ENCODE results near the gene PCBP3. TPM values are rescaled to one million over a fixed set of nuclear protein-coding genes. Genes with fewer than 3 reads are reported as not detected.

The PCBP3 gene
- total RNA-seq, 2 experiments from 2014 or later = 0.86 to 1.2 TPM

- CTCF ChIA-PET = no interaction called here
- POLR2A ChIA-PET = no interaction called here
Measured at GRCh38 chr21:45768011-45768739, 124.7 kb downstream of the PCBP3 start.

- ChIA-PET CTCF (no interaction called here), POLR2A (no interaction called here)
Measured at GRCh38 chr21:45768740-45769048, 125.2 kb downstream of the PCBP3 start.

DNA sequence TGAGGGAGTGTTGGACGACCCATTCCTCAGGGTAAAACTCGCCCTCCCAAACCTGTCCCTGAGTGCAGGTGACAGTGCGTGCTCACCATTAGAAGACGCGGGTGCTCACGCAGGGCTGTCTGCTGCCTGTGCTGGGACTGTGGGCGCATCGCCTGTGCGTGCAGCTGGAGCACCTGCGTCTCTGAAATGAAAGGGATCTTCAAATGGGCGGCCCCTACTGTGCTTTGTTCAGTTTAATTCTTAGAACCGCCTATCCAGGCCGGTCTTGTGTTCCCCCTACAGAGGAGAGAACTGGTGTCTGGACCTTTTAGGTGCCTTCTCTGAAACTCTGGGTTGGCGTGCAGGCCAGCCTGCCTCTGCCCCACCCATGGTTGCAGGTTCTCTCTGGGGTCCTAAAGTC lies 125.8 kb downstream of the PCBP3 start:
- ChIA-PET CTCF (no interaction called here), POLR2A (no interaction called here)

GRCh38 chr21:45769896-45770295 lies 126.4 kb downstream of the PCBP3 start:
- CTCF ChIA-PET = no interaction called here
- POLR2A ChIA-PET = no interaction called here

- POLR2A ChIA-PET = no interaction called here
- CTCF ChIA-PET = no interaction called here
Measured at GRCh38 chr21:45772180-45772579, 128.7 kb downstream of the PCBP3 start.

DNA sequence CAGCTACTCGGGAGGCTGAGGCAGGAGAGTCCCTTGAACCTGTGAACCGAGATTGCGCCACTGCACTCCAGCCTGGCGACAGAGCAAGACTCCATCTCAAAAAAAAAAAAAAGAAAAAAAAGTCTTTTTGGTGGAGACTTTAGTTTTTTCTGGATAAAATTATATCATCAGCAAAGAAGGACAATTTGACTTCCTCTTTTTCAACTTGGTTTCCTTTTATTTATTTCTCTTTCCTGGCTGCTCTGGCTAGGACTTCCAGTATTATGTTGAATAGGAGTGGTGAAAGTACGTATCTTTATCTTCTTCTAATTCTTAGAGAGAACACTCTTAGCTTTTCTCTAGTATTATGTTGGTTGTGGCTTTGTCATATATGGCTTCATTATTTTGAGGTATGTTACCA lies 130.8 kb downstream of the PCBP3 start:
- CTCF ChIA-PET = no interaction called here
- POLR2A ChIA-PET = no interaction called here

DNA sequence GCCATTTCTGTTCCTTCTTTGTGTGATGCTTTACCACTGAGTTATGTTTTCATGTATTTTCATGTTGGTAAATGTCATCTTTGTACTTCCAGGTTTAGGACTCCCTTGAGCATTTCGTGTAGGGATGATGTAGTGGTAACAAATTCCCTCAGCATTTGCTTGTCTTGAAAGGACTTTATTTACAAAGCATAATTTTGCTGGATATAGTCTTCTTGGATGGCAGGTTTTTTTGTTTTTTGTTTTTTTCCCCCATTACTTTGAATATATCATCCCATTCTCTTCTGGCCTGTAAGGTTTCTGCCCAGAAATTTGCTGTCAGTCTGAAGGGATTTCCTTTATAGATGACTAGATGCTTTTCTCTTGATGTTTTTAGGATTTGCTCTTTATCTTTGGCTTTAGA lies 133.4 kb downstream of the PCBP3 start:
- POLR2A ChIA-PET = no interaction called here
- CTCF ChIA-PET = no interaction called here

DNA sequence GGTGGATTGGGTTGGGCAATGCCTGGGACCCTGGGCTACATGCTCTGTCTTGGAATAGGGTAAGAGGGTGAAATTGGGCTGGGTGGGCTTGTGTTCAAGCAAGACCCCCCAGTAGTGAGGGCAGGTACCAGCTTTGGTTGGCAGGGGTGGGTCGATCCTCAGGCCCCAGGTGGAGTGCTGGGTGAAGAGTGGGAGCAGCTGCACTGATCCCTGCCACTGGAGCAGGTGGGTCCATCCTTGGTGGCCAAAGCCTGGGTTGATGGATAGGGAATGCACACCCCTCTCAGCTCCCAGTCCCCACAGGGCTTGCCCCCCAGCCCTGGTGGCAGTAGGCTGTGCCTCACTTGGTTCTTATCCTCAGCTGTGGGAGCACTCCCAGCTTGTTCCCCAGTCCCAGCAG lies 135.2 kb downstream of the PCBP3 start:
- CTCF ChIA-PET = no interaction called here

GRCh38 chr21:45779226-45779625 lies 135.7 kb downstream of the PCBP3 start:
- CTCF ChIA-PET = no interaction called here
- POLR2A ChIA-PET = no interaction called here

More for the DNA sequence above, 135.2 kb downstream of the PCBP3 start:
- POLR2A ChIA-PET = no interaction called here

GRCh38 chr21:45780647-45781046 lies 137.1 kb downstream of the PCBP3 start:
- POLR2A ChIA-PET = no interaction called here
- CTCF ChIA-PET = no interaction called here

GRCh38 chr21:45781741-45782140 lies 138.2 kb downstream of the PCBP3 start:
- CTCF ChIA-PET = no interaction called here
- POLR2A ChIA-PET = no interaction called here

DNA sequence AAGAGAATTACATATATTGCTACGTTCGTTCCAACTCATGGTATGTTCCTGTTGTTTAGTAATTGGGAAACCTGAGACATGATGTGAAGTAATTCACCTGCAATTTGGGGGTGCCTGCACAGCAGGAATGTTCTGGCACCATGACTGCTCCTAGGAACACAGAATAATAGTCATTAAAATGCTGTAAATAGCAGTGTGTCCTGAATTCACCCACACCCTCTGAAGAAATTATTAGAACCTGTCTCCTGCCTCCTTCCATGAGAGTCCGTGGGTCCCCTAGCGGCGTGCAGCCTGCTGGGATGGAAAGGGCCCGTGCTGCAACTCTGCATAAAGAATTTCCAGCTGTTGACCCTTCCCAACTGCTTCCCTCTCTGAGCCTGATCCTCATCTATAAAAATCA lies 143.1 kb downstream of the PCBP3 start:
- ChIA-PET POLR2A (interaction anchor here (0.6 kb wide), 1 partner anchor 464 kb away, joined by 3 read pairs; no protein-coding TSS in a partner anchor), CTCF (no interaction called here)

GRCh38 chr21:45787371-45787770 lies 143.8 kb downstream of the PCBP3 start:
- ChIA-PET POLR2A (no interaction called here), CTCF (no interaction called here)

- ChIA-PET CTCF (no interaction called here), POLR2A (no interaction called here)
Measured at GRCh38 chr21:45788198-45788597, 144.7 kb downstream of the PCBP3 start.

DNA sequence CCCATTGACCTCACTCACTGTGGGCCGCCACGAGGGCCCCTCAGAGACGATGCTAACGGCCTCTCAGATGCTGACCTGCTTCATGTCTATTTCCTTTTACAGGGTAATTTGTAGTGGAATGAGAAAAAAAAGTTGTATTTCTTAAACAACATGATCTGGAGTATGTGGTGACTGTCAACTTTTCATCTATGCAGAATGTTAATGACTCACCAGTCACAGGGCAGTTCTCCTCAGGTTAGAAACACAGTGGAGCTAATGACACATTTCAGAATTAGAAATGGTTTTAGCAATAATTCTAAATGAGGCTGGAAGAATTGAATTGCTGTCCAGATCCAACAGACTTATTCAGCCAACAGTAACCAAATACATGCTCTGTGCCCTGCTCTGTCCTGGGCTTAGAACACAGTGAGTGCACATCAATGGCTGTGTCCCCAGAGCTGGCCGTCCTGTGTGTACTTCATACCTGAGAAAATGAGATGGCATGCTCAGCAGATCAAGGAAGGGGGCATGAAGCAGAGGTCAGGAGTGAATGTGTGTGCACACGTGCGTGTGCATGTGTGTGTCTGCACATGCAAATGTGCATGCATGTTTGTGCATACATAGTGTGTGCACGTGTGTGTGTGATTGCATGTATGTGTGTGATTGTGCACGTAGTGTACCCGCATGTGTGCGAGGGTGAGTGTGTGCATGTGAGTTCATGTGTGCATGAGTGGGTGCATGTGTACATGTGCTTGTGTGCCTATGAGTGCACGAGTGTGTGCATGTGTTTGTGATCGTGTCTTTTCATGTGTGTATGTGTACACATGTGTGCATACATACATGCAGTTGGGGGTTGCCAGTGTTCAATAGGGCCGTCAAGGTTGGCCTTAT lies 145.3 kb downstream of the PCBP3 start:
- CTCF ChIA-PET = no interaction called here
- POLR2A ChIA-PET = no interaction called here

DNA sequence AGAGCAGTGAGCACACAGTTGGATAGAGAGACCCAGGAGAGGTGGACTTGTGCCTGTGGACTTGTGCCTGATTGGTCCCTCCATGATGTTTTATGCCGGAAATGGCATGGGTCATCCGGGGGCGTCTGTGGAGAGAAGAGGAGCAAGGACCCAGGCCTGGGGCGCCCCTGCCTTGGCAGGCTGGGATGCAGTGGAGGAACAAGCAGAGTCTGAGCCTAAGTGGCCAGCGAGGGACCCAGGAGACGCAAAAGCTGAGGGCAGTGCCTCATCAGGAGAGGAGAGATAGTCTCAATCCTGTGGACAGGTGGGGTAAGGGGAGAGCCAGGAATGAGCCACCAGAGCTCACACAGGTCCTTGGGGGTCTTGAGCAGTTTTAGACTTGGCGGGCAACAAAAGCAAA lies 146.9 kb downstream of the PCBP3 start:
- CTCF ChIA-PET = no interaction called here
- POLR2A ChIA-PET = no interaction called here

GRCh38 chr21:45791562-45792418 lies 148.3 kb downstream of the PCBP3 start:
- ChIA-PET CTCF (no interaction called here), POLR2A (no interaction called here)

DNA sequence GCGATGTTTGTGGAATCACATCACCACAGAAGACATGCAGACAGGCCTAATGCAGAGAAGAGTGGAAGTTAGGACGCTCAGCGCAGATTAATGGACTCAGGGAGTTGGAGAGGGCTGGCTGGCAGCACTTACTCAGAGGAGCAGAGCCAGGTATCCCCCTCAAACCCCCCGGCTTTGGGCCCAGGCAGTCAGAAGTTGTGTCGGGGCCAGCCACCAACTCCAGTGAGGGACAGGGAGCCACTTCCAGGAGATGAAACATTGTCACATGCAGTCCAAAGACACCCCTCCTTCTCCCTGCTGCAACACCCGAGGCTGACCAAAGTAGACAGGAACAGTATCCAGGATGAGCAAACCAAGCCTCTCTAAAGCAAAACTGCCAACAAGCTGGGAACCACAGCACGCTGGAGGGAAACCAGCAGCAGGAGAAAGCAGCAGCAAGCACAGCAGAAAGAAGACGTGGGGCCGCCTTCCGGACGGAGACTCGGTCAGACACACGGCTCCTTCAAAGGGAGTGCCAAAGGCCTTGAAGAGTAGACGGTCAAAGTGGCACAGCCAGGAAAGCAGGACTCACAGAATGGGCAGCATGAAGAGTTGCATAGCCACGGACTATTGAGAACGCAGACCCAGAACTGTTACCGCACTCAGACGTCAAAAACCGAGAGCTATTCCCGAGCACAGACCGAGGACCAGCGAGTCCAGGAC lies 149.3 kb downstream of the PCBP3 start:
- CTCF ChIA-PET = no interaction called here

GRCh38 chr21:45794027-45794426 lies 150.5 kb downstream of the PCBP3 start:
- POLR2A ChIA-PET = no interaction called here
- CTCF ChIA-PET = no interaction called here

More for the DNA sequence above, 149.3 kb downstream of the PCBP3 start:
- POLR2A ChIA-PET = no interaction called here

DNA sequence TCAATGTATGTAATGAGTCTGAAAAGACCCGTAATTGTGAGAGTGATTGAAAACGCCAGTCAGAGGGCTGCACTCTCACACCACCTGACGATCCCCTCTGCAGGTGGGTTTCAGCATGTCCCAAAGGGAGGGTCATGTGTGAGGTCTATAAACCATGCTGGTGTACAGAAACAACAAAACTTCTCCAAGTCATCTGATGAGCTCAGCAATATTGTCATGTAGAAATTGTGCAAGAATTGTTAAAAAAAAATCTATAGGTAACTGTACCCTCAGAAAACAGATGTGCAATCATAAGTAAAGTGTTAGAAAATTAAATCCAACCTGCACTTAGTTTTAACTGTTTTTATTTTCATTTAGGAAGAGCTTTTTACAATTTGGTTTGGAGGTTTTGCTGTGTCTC lies 152.5 kb downstream of the PCBP3 start:
- POLR2A ChIA-PET = no interaction called here

More for the DNA sequence above, 152.5 kb downstream of the PCBP3 start:
- CTCF ChIA-PET = no interaction called here
